GM19467 (cell line): Measurements from ENCODE around the gene ATP5F1B.

Experiments used
- ATAC-seq: cut with Tn5 transposase; IDR thresholded peaks from one replicate; pipeline ENCODE4 v1.9.1; 2021; ENCODE audit warnings: mild to moderate bottlenecking, moderate library complexity; ENCODE audit not compliant: unreplicated experiment

The ATP5F1B gene

DNA sequence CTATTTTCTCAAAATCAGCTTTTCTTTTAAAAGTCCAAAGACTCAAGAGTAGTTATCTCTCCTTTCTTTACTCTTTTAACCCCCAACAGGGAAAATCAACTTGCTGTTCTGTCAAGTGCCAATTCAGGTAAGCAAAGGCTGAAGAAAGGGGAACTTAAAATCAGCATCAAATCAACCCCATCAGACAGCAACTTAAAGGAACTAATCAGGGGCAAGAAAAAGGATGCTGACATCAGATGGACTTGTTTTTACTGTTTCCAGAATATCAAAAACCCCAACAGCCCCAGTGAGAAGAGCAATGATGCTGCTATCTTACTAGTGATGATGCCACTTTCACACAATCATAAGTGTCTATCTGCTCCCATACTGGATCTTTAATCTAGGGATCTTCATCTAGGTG is 19.1 kb downstream of the ATP5F1B start:
- ATAC-seq, result no peak

DNA sequence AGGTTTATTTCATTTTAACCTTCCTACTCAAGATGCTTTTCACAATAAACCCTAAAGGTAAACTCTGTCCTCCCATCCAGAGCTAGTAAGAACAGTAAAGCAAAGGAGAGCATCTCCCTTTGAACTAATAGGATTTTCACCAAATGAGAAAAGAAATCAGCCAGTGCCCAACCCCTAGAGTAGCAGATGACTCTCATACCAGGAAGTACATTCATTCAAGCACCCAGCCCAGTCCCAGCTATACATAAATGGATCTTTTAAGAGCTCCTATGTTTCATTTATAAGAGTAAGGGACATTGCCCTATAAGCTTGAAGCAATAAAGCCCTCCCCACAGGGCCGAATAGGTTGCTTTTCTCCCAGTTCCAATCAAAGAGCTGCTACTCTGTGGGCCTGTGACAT is 23.2 kb downstream of the ATP5F1B start:
- ATAC-seq, result no peak

DNA sequence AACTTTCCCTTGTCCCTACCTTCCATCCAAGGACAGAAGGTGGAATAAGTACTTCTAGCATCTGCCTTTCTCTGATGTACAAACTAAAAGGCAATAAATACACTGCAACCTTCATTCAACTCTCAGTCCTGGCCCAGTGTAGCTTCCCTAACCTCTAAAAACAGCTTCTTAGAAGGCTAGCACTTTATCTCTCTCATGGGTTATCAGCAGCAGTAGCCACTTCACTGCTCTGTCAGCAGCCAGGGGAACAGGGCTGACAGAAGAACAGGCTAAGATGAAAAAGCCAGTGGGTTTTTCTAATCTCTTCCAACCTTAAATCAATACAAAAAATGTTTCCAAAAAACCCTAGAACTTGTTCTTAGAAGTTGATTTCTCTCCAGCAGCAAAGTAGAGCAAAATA is 28.9 kb downstream of the ATP5F1B start:
- ATAC-seq, result no peak

DNA sequence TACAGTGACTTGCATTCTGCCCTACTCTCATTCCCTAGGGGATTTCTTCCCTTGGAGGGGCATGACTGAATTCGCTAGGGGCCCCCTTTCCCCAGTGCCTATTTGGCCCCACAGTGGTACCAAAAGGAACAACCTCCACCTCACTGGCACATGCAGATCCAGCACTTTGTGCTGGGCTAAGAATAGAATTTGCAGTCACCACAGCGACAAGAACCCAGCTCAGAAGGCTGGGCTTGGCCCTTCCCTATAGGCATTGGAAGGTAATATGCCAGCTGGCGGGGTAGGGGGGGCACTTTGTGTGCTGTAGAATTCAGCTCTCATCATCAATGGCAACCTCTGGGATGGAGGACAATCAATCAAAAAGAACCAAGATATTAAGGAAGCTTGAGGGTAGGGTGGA is 29.5 kb downstream of the ATP5F1B start:
- ATAC-seq, result no peak

DNA sequence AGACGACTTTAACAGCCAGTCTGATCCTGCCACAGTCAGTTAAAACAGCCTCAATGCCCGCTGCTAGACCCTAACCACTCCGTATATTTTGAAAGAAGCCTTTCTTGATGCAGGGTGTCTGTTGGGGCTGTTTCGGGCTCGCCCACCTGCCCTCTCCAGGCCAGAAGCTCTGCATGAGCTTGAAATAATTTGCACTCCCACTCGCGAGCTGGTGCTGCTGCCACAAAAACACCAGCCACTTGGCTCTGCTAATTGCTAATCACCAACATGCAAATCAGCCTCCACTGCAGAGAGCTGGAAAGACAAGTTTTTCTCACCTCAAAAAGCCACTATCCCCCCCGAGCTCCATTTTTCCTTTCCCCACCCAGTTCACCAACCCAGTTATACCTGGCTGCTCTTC is 31.2 kb downstream of the ATP5F1B start:
- ATAC-seq, result no peak

DNA sequence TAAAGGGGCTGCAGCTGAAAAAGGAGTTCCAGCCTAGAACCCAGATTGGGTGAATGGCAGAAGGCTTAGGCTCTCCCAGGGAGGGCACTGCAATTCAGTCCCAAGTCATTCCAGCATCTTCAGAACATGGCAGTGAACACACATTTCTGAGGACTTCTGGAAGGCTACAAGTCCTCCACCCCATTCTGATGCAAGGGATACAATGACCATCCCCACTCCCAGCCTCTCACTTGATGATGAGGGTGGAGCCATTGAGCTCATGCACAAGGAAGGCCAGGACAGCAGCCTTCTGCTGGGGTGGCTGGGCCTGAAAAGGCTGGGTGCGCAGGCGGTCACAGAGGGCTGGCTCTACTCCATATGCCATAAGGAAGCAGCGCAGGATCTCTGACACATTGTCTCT is 41.4 kb downstream of the ATP5F1B start:
- ATAC-seq, result no peak

DNA sequence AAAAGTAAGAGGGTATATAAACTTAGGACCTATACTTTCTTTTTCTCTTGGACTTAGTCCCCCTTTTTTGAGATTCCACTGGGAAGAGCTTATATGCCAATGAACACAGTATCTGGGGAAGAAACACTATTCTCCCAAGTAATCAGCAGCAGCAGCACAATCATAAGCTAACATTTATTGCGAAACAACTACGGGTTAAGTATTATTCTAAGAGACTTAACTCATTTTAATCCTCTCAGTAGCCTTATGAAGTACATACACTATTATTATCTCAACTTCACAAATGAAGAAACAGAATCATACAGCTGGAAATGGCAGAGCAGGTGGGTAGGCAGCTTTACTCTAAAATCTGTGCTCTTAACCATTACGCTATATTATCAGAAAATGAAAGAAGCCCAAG is 43.5 kb downstream of the ATP5F1B start:
- ATAC-seq, result no peak

DNA sequence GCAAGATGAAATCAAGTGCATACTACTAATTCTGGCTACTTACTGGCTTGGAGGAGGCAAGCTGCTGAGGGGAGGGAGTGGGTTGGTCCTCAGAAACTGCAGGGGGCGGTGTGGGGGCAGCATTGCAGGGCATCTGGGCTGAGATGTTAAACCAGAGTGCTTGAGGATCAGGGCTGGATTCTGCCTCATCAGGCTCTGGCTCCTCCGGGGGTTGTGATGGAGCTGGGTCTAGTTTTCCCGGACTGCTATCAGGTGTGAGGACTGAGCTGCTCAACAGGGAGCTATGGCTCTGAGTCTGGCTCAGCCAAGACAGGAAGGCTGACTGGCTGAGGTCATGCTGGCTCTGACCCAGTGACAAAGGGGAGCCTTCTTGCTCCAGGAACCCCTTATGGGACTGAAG is 44.3 kb downstream of the ATP5F1B start:
- no peak for ATAC-seq

DNA sequence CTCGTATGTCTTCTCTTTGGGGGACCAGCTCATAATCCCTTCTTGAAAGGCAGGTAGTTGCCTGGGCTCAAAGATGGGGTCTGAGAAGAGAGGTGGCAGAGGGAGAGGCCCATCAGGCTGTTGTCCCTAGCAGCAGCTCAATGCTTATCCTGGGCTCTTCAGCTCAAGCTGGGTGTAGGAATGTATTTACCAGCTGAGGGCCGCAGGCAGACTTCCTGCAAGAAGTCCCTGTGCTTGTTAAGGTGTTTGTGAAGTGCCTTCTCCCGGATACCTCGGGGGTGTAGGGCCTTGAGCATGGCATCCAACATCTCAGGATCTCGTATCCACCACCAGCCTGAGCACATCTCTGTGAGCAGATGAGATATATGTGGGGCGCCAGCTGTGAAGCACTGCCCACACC is 45.0 kb downstream of the ATP5F1B start:
- no peak for ATAC-seq

DNA sequence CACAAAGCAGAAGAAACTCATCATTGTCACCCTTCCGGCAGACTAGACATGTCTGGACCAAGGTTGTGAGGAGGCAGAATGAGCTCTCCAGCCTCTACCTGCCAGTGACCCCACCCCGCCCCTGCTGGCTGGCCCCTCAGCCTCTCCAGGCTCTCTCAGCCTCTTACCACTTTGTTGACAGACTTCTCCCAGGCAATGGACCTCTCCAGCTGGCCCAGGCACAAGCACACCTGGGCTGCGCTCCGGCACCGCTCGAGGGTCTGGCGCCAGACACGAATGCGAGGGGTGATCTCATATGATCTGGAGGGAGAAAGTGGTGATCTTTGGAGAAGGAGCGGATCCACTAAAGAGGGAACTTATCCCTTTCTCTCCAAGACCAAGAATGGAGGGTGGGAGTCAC is 46.0 kb downstream of the ATP5F1B start:
- no peak for ATAC-seq

DNA sequence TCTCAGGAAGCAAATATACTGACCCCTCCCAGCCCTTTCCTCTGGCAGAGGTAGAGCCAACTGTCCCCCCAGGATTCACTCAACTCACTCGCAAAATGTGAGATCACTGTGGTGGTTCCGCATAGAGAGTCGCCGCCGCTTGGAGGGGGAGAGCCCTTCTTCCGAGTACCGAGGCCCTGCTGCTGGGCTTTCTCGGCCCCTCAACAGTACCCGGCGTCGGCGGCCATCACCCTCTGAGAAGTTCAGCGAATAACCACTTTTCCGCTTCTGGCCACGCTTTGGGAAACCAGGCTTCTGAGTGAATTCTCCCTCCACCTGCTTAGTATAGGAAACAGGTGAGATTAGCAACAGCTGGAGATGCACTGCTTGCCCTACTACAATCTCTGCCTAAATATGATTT is 46.7 kb downstream of the ATP5F1B start:
- no peak for ATAC-seq

DNA sequence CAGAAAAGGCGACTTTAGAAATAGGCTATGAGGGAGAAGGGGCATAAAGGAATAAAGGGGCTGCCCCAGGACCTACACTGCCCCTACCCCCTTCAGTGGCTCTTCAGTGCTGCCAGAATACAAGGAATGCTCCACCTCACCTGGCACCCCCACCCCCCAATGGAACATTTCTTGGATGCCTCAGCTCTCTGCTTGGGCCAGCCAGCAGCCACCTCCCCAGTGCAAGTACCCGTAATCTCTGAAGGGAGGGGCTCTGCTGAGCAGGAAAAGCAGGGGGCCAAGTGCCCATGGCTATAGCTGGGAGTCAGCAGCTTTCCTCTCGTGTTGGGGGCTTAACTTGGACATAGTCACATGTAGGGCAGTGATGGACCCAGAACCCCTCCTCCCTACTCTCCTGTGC is 49.0 kb downstream of the ATP5F1B start:
- no peak for ATAC-seq

DNA sequence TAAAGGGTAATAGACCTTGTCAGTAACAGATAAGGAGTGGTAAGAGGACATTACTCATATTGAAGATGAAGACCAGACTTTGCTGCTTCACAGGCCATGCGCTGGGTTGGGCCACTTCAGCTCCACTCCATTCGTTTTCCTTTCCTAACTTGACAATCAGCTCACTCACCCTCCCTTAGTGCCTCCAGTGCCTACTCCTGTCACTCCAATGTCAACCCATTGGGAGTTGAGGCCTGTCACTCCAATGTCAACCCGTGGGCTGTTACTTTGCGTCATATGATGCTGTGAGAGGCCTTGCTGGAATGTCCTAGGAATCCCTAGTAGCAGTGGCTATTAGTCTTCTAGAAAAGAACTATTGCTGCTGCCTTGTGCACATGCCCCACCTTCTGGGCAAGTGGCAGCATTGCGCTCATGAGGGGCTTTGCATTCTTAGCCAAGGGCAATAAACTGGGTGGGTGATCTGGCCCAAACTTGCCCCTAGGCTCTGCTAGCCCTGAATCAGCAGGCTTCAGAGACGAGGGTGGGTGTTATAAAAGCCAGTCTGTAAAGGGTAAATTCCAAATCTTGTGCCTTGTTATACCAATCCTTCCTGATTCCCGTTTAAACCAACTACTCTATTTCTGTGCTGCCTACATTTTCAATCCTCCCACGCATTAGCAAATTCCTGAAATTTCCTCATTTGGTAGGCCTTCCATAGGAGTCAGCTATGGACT is 51.7 kb downstream of the ATP5F1B start:
- ATAC-seq, result no peak

DNA sequence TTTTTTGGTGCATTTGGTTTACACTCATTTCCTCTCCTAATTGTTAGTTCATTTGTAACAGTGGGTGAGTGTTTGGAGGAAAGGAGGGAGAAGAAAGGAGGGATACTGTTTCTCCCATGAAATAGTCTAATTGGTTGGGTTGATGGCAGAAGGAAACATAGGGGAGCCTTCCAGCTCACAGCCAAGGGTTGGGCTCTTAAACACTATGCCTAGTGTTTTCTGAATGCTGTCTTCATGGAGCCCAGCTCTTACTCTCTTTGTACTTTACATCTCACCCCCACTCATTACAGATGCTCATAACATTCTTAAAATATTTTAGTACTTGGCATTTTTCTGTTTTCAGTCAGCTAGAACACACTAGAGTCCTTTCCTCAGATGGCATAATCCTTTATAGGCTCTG is 53.8 kb downstream of the ATP5F1B start:
- ATAC-seq, result no peak

DNA sequence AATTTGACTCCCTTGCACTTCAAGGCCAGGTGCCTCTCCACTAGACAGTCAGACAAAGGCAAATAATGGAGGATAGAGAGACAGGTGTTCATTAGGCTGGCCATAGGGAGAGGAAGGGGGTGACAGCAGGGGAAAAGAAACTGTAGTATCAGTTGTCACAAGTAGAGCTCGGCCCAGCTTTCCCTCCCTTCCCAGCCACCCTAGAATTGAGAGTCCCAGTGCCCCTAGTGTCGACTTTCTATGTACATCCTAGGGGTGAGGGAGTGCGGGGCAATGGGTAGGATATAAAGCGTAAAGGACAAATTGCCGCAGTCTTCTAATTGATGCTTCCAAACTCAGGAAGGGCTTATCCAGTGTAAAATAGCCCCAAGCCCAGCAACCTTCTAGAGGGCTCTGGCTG is 54.7 kb downstream of the ATP5F1B start:
- ATAC-seq, result no peak

DNA sequence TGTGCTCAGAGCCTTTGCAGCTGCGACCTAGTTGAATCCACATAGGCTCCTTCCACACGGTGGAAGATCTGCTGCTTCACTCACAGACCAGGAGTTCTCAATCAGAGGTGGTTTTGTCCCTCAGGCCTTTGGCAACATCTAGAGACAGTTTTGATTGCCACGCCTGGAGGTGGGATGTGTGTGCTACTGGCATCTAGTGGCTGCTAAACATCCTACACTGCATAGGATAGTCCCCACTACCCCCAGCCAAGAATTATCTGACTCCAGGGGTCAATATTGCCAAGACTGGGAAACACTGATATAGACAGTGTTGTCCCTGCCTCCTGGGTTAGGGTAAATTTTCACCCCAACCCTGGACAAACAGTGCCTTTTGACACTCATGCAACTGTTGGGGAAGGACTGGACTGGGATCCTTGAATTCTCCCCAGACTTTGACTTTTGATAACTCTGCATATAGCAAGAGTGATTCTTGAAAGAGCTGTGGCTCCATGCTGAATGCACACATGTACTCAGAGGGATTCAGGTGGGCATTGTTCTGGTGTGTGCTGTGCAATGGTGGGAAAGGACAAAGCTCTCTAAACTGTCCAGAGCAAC is 55.5 kb downstream of the ATP5F1B start:
- no peak for ATAC-seq

DNA sequence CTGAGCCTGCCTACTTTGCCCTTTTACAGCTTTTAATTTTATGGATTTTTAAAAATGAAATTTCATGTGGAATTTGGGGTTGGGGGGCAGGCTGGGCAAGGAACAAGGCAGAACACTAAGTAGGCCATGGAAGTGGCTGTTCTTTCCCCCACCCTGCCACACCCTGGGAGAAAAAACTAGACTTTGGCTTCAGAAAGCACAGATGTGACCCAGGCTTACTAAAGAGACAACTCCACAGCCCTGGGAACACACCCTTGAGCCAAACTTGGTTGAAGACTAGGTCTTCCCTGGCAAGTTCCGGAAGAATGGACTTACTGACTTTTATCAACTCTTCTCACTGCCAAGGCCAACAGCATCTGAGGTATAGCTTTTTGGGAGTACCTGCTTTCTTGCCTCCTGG is 56.0 kb downstream of the ATP5F1B start:
- no peak for ATAC-seq
